Type B pancreatic cell (in vitro differentiated cells): ENCODE results near the gene LHFPL3. TPM values are rescaled to one million over a fixed set of nuclear protein-coding genes. Genes with fewer than 3 reads are reported as not detected.

ENCODE experiments used
- DNase-seq: peaks from one replicate; pipeline ENCODE4 v3.0.0; 2021; ENCODE audit warnings: mixed read lengths; ENCODE audit not compliant: unreplicated experiment; ENCODE audit errors: extremely low spot score
- H3K27ac Mint-ChIP-seq: 2 replicates; pipeline ENCODE4 v1.8.0; 2021; ENCODE audit warnings: mild to moderate bottlenecking, mixed read lengths
- H3K27me3 Mint-ChIP-seq: 2 replicates; pipeline ENCODE4 v1.8.0; 2021; ENCODE audit warnings: mixed read lengths
- H3K36me3 Mint-ChIP-seq: 2 replicates; pipeline ENCODE4 v1.8.0; 2021; ENCODE audit warnings: mixed read lengths
- H3K4me1 Mint-ChIP-seq: one replicate; pipeline ENCODE4 v1.8.0; 2021; ENCODE audit warnings: mixed read lengths; ENCODE audit not compliant: unreplicated experiment
- H3K4me3 Mint-ChIP-seq: 2 replicates; pipeline ENCODE4 v1.8.0; 2021; ENCODE audit warnings: mild to moderate bottlenecking, mixed read lengths
- H3K9me3 Mint-ChIP-seq: 2 replicates; pipeline ENCODE4 v1.8.0; 2021; ENCODE audit warnings: mixed read lengths
- total RNA-seq: library from RNA; stranded (reverse); gene quantifications from 2 replicates; pipeline ENCODE4 v1.2.1, GENCODE V29; 2021; ENCODE audit warnings: low replicate concordance
- TF ChIP-seq, protein P1 (sequence below): fragments of 200-600 bp; sonication (generic); conservative IDR thresholded peaks from 2 replicates; pipeline ENCODE4 v1.5.0; 2021; ENCODE audit warnings: antibody characterized with exemption, mild to moderate bottlenecking

The LHFPL3 gene
- total RNA-seq, 1 donor from 2014 or later, result 0.31 TPM

DNA sequence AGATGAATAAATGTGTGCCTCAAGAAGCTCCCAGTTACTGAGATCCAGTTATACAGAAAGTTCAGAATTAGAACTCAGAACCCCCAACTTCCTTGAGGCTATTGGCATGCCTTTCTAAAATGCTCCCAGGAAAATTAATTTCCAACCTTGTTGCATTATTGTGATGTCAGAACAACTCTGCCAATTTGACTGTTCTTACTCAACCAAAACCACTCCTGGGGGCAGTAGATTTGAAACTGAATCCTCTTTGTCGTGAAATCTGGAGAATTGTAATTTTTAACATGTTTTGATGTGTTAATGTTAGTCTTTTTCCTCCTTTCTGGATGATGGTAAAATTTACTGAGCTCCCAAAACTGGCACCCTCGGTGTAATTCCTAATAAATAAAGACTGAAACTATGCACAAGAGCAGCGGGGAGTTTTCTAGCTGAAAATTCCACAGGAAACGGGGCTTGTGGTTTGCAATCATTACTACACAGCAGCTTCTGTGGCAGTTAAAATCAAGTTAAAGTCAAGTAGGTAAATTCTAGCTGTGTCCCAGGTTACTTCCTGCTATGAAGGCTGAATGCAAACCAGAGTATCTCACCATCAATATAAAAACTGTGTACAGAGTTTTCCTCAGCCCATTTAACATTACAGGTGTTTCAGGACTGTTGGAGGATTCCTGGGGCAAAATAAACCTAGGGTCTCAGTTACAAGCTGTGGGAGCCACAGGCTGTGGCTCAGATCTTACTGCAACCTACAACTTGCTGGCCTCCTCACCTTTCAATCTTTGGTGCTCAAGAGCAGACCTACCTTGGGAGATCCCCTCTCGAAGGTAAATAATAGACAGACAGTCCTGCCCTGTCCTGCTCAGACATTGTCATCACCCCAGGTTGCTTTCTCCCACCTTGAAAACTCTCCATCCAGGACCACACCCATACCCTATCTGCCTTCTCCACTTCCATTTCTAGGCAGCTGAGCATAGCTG is 529.3 kb downstream of the LHFPL3 start:
- no peaks in the 10 kb centered on the region for H3K9me3 Mint-ChIP-seq
- no peaks in the 10 kb centered on the region for H3K36me3 Mint-ChIP-seq
- no peak overlapping the region for H3K27ac Mint-ChIP-seq
- H3K4me1 Mint-ChIP-seq, result no peaks in the 10 kb centered on the region
- DNase-seq, result no peak
- H3K27me3 Mint-ChIP-seq, result peaks cover 28% of the 10 kb centered on the region
- H3K4me3 Mint-ChIP-seq, result no peak overlapping the region
- TF ChIP-seq, protein P1, sequence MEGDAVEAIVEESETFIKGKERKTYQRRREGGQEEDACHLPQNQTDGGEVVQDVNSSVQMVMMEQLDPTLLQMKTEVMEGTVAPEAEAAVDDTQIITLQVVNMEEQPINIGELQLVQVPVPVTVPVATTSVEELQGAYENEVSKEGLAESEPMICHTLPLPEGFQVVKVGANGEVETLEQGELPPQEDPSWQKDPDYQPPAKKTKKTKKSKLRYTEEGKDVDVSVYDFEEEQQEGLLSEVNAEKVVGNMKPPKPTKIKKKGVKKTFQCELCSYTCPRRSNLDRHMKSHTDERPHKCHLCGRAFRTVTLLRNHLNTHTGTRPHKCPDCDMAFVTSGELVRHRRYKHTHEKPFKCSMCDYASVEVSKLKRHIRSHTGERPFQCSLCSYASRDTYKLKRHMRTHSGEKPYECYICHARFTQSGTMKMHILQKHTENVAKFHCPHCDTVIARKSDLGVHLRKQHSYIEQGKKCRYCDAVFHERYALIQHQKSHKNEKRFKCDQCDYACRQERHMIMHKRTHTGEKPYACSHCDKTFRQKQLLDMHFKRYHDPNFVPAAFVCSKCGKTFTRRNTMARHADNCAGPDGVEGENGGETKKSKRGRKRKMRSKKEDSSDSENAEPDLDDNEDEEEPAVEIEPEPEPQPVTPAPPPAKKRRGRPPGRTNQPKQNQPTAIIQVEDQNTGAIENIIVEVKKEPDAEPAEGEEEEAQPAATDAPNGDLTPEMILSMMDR, result no peak

DNA sequence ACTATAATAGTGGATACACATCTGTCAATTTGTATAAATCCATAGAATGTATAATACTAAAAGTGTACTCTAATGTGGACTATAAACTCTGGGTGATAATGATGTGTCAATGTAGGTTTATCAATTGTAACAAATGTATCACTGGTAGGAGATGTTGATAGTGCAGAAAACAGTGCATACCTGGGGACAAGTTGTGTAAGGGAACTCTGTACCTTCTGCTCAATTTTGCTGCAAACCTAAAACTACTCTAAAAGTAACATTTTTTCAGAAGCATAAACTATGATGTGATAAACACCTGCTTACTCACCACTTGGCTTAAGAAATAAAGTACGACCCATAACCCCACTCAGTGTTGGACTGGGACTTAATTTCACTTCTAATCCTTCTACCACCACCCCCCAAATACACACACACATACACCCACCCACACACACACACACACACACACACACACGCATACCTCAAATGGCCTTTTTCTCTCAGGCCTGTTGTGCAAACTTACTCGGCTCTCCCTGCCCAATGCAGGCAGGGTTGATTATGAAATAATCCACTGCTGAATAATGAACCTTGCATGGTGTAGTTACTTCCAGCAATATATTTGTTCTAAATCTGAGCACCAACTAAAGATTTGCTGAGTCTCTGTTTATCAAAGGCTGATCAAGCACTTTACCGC is 531.5 kb downstream of the LHFPL3 start:
- no peak overlapping the region for H3K4me3 Mint-ChIP-seq
- no peaks in the 10 kb centered on the region for H3K36me3 Mint-ChIP-seq
- TF ChIP-seq, protein P1, result no peak
- DNase-seq, result no peak
- peaks cover 33% of the 10 kb centered on the region for H3K27me3 Mint-ChIP-seq
- no peak overlapping the region for H3K27ac Mint-ChIP-seq
- no peaks in the 10 kb centered on the region for H3K9me3 Mint-ChIP-seq
- H3K4me1 Mint-ChIP-seq, result no peaks in the 10 kb centered on the region

DNA sequence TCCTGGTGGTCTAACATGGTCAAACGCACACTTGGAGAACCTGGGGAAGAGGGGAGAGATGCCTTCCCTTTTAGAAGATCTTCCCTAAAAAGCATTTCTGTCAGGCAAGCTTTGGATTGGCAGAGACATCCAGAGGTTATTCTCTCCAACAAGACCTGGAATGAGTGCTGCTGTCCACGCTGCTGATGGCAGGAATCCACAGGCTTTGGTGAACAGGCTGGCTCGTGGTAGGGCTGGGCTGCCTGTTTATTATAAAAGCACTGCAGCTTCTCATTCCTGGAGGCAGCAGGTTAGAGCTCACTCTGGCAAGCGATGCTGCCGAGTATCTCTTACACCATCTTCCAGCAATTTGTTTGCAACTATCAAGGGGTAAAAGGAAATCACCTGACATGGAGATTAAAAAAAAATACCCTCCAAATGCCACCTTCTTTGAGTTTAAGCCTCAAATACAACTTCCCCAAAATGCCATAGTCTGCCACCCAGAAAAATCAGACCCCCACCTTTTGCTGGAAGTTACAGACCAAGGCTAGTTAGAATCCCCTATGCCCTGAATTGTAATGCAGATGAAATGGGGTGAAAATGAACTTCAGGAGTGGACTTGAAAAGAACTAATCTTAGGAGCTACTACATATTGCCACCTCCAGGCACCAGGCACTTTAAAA is 533.5 kb downstream of the LHFPL3 start:
- Mint-ChIP-seq H3K9me3 (no peaks in the 10 kb centered on the region), H3K27ac (no peak overlapping the region), H3K27me3 (peaks cover 39% of the 10 kb centered on the region), H3K4me1 (no peaks in the 10 kb centered on the region), H3K36me3 (no peaks in the 10 kb centered on the region), H3K4me3 (no peak overlapping the region)
- DNase-seq, result no peak
- TF ChIP-seq, protein P1, result no peak

DNA sequence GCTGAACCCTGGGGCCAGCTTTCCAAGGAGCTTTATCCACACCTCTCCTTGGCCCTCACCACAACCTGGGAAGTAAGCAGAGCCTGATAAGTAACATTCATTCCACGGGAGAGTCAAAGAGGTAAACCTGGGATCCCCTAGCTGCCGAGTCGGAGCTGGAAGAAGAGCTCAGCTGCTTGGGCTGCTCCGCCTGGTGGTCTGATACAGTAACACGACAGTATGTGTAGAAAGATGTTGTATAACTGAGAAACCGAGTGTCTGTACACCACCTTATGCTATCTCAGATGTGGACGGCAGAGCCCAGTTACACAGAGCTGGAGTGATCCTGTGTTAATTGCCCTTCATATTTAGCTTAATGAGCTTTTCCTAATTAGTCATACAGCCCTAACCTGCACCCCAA is 534.3 kb downstream of the LHFPL3 start:
- no peaks in the 10 kb centered on the region for H3K9me3 Mint-ChIP-seq
- DNase-seq, result no peak
- H3K27ac Mint-ChIP-seq, result no peak overlapping the region
- TF ChIP-seq, protein P1, result peak; percentile 74
- H3K4me3 Mint-ChIP-seq, result no peak overlapping the region
- no peaks in the 10 kb centered on the region for H3K4me1 Mint-ChIP-seq
- peaks cover 38% of the 10 kb centered on the region for H3K27me3 Mint-ChIP-seq
- H3K36me3 Mint-ChIP-seq, result no peaks in the 10 kb centered on the region

DNA sequence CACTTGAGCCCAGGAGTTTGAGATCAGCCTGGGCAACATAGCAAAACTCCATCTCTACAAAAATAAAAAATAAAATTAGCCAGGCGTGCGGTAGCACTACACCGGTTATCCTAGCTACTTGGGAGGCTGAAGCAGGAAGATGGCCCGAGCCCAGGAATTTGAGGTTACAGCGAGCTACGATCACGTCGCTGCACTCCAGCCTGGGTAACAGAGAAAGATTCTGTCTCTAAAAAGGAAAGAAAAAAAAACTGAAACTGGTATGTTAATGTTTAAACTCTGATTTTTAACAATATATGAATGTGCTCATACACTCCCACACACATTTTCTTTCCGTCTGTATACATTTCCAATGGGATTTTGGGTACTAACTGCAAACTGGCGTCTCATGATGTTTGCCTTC is 545.0 kb downstream of the LHFPL3 start:
- DNase-seq, result no peak
- Mint-ChIP-seq H3K9me3 (no peaks in the 10 kb centered on the region), H3K4me1 (no peaks in the 10 kb centered on the region), H3K4me3 (no peak overlapping the region), H3K36me3 (no peaks in the 10 kb centered on the region), H3K27ac (no peak overlapping the region), H3K27me3 (peaks cover 3% of the 10 kb centered on the region)
- TF ChIP-seq, protein P1, result no peak
